Hepatocyte (in vitro differentiated cells): Measurements from ENCODE around the gene PLXNB1.

Experiments used
- EZH2 ChIP-seq: fragments of 200-600 bp; sonication (generic); IDR thresholded peaks from 2 replicates; pipeline ENCODE4 v1.6.1; 2016; ENCODE audit warnings: antibody characterized with exemption, mild to moderate bottlenecking, borderline replicate concordance
- EZH2phosphoT487 ChIP-seq: fragments of 200-600 bp; sonication (generic); IDR thresholded peaks from one replicate; pipeline ENCODE4 v1.6.1; 2018; ENCODE audit warnings: antibody characterized with exemption, mild to moderate bottlenecking, low read depth, moderate library complexity; ENCODE audit not compliant: unreplicated experiment, severe bottlenecking
- TF ChIP-seq, protein P1 (sequence below): fragments of 200-600 bp; sonication (generic); IDR thresholded peaks from 2 replicates; pipeline ENCODE4 v1.5.1; 2016; ENCODE audit warnings: antibody characterized with exemption, mild to moderate bottlenecking; ENCODE audit not compliant: poor library complexity

DNA sequence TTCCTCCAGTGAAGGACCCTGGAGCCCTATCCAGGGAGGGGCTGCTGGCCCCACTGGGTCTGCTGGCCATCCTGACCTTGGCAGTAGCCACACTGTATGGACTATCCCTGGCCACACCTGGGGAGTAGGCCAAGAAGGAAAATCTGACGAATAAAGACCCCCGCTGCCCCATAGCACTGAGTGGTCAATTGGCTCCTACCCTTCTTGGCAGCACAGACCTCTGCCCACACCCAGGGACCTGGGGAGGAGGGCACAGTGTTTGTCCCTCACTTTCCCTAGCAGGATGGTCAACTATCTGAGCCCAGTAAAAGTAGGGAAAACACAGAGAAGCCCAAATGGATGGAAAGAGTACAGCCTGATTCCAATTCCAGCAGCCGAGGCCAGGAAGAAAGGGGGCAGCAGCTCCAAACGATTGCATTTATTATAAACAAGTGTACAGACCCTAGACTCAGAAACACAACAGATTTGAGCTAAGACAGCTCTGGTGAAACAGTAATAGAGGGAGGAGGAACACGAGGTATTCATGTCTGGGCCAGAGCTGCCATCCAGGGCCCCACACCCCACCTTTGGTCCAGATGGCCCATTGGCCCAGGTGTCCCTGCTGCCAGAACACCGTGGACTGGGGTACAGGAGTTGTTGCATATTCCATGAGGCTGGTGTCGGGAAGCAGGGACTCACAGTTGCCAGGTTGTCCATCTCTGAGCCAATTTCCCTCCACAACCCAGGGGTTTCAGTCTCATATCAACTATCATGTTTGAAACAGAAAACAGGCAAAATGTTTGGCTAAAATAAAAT is 37.8 kb upstream of the PLXNB1 start:
- TF ChIP-seq, protein P1, sequence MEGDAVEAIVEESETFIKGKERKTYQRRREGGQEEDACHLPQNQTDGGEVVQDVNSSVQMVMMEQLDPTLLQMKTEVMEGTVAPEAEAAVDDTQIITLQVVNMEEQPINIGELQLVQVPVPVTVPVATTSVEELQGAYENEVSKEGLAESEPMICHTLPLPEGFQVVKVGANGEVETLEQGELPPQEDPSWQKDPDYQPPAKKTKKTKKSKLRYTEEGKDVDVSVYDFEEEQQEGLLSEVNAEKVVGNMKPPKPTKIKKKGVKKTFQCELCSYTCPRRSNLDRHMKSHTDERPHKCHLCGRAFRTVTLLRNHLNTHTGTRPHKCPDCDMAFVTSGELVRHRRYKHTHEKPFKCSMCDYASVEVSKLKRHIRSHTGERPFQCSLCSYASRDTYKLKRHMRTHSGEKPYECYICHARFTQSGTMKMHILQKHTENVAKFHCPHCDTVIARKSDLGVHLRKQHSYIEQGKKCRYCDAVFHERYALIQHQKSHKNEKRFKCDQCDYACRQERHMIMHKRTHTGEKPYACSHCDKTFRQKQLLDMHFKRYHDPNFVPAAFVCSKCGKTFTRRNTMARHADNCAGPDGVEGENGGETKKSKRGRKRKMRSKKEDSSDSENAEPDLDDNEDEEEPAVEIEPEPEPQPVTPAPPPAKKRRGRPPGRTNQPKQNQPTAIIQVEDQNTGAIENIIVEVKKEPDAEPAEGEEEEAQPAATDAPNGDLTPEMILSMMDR: no peak
- TF ChIP-seq EZH2 (no peak), EZH2phosphoT487 (no peak)
